Keratinocyte (primary cell): ENCODE data around the gene GCK. TPM values are rescaled to one million over a fixed set of nuclear protein-coding genes. Genes with fewer than 3 reads are reported as not detected.

Experiments
- DNase-seq: peaks from one replicate; pipeline ENCODE4 v3.0.0-alpha.2; 2011; ENCODE audit warnings: low read depth, missing footprints, low spot score
- FAIRE-seq: peaks from 2 replicates; lab custom pipeline; 2011; peaks lifted over from hg19 to GRCh38; lab: Jason Lieb, UNC
- H2AFZ ChIP-seq: 2 replicates; pipeline ENCODE4 v1.6.0; 2012; ENCODE audit warnings: low read length, control low read depth, inconsistent platforms; ENCODE audit not compliant: control insufficient read depth
- H3K27ac ChIP-seq: 2 replicates; pipeline ENCODE4 v1.5.1; 2011; ENCODE audit warnings: low read length; ENCODE audit not compliant: control insufficient read depth, insufficient read depth
- H3K27me3 ChIP-seq: 3 replicates; pipeline ENCODE4 v1.6.0; 2011; ENCODE audit warnings: low read length; ENCODE audit not compliant: control insufficient read depth, insufficient read depth; ENCODE audit errors: extremely low read depth
- H3K36me3 ChIP-seq, 2 experiments: 2 replicates in 1 of 2; 3 replicates in 1 of 2; pipeline ENCODE4 v1.5.1; 2011; ENCODE audit warnings: low read length in 2 of 2, mild to moderate bottlenecking in 1 of 2; ENCODE audit not compliant: control insufficient read depth in 2 of 2, insufficient read depth in 2 of 2; ENCODE audit errors: extremely low read depth in 1 of 2
- H3K4me1 ChIP-seq: 3 replicates; pipeline ENCODE4 v1.5.1; 2011; ENCODE audit warnings: low read length; ENCODE audit not compliant: control insufficient read depth, insufficient read depth; ENCODE audit errors: extremely low read depth
- H3K4me2 ChIP-seq: 3 replicates; pipeline ENCODE4 v1.6.0; 2011; ENCODE audit warnings: low read depth, low read length; ENCODE audit not compliant: control insufficient read depth, insufficient read depth; ENCODE audit errors: extremely low read depth
- H3K4me3 ChIP-seq, 3 experiments: fragments of 200-600 bp in 1 of 3; sonication (generic) in 1 of 3; 2 replicates in 2 of 3; 3 replicates in 1 of 3; pipeline ENCODE4 v1.5.1; 2011 to 2016; ENCODE audit warnings: low read length in 3 of 3, mild to moderate bottlenecking in 3 of 3, control low read depth in 2 of 3, inconsistent platforms in 1 of 3, low read depth in 1 of 3, mixed read lengths in 1 of 3, mixed run types in 1 of 3, moderate library complexity in 1 of 3; ENCODE audit not compliant: control insufficient read depth in 2 of 3, insufficient read depth in 2 of 3; ENCODE audit errors: extremely low read depth in 1 of 3
- H3K79me2 ChIP-seq: 2 replicates; pipeline ENCODE4 v1.6.0; 2012; ENCODE audit warnings: low read length; ENCODE audit not compliant: control insufficient read depth, insufficient read depth
- H3K9ac ChIP-seq: 3 replicates; pipeline ENCODE4 v1.6.0; 2011; ENCODE audit warnings: low read length; ENCODE audit not compliant: control insufficient read depth, insufficient read depth; ENCODE audit errors: extremely low read depth
- H3K9me1 ChIP-seq: 3 replicates; pipeline ENCODE4 v1.6.0; 2011; ENCODE audit warnings: low read length; ENCODE audit not compliant: control insufficient read depth, insufficient read depth; ENCODE audit errors: extremely low read depth
- H3K9me3 ChIP-seq: 2 replicates; pipeline ENCODE4 v1.5.1; 2012; ENCODE audit warnings: low read depth, low read length; ENCODE audit not compliant: control insufficient read depth
- H4K20me1 ChIP-seq: 3 replicates; pipeline ENCODE4 v1.6.0; 2011; ENCODE audit warnings: low read length; ENCODE audit not compliant: control insufficient read depth, insufficient read depth; ENCODE audit errors: extremely low read depth
- CTCF ChIP-seq, 3 experiments: IDR thresholded peaks in 1 of 3; conservative IDR thresholded peaks in 1 of 3; optimal IDR thresholded peaks in 1 of 3; 2 replicates in 2 of 3; 3 replicates in 1 of 3; pipeline versions ENCODE3 to v1.5.1; 2011; ENCODE audit warnings: low read length in 3 of 3, mild to moderate bottlenecking in 3 of 3, moderate library complexity in 2 of 3, control low read depth in 1 of 3, inconsistent platforms in 1 of 3; ENCODE audit not compliant: insufficient read depth in 2 of 3; ENCODE audit errors: extremely low read depth in 1 of 3
- EZH2 ChIP-seq: IDR thresholded peaks from one replicate; pipeline ENCODE4 v1.6.1; 2012; ENCODE audit warnings: inconsistent platforms, mild to moderate bottlenecking, low read length, moderate library complexity
- dilution Hi-C: fragments of 300-500 bp; cut with MboI; formaldehyde crosslinking; loops from one replicate; pipeline ENCODE4 v1.7.0; 2020; ENCODE audit warnings: low sequenced_read_pairs; ENCODE audit not compliant: extremely low pct_ligation_motif_present
- polyA plus RNA-seq, 5 experiments: library from polyadenylated mRNA; depleted of rRNA in 3 of 5; stranded (reverse) in 3 of 5; stranded (forward) in 1 of 5; unstranded in 1 of 5; fragments of >200 nt; gene quantifications; 1 replicate in 1 of 5; 2 replicates in 3 of 5; 3 replicates in 1 of 5; pipeline versions ENCODE4 v1.2.1 to v1.2.3, GENCODE V29; 2011 to 2012; ENCODE audit warnings: missing spikeins in 2 of 5, low read depth in 1 of 5, low replicate concordance in 1 of 5

GCK gene
- polyA plus RNA-seq, 1 donor (not counting 4 experiments of a cell fraction or from before 2014, with no cell fraction given): not detected

GRCh38 chr7:44220046-44220357 lies 30.8 kb upstream of the GCK start:
- no peak for DNase-seq
- Histone ChIP-seq H2AFZ (no peak overlapping the region), H3K4me3 (no peak overlapping the region), H3K27me3 (no peaks in the 10 kb centered on the region), H3K79me2 (no peaks in the 10 kb centered on the region), H3K9me1 (no peaks in the 10 kb centered on the region), H3K9me3 (no peaks in the 10 kb centered on the region), H3K27ac (no peak overlapping the region), H3K4me1 (peaks cover 9% of the 10 kb centered on the region), H4K20me1 (no peaks in the 10 kb centered on the region), H3K9ac (no peak overlapping the region), H3K4me2 (no peak overlapping the region), H3K36me3 (no peaks in the 10 kb centered on the region)
- no peak for FAIRE-seq
- TF ChIP-seq CTCF (optimal IDR thresholded peaks at IDR 0.05 in 1 of 3, IDR thresholded peaks at IDR 0.05 in 1 of 3, conservative IDR thresholded peaks at IDR 0.05 in 1 of 3; ENCODE audit: extremely low read depth in 1 of 3, insufficient read depth in 2 of 3, low read length in 3 of 3) (no peak), EZH2 (no peak)
- dilution Hi-C loops: no loop called here

GRCh38 chr7:44219371-44220045 lies 30.3 kb upstream of the GCK start:
- no peaks in the 10 kb centered on the region for H3K9me3 ChIP-seq
- no peak for DNase-seq
- no peak for FAIRE-seq

More at GRCh38 chr7:44219371-44220045, 30.3 kb upstream of the GCK start:
- H4K20me1 ChIP-seq: no peaks in the 10 kb centered on the region
- H3K27me3 ChIP-seq: no peaks in the 10 kb centered on the region
- no peaks in the 10 kb centered on the region for H3K79me2 ChIP-seq
- peaks cover 0 to under 1% of the 10 kb centered on the region in 2 experiments for H3K36me3 ChIP-seq
- dilution Hi-C loops: no loop called here
- no peak overlapping the region for H3K27ac ChIP-seq
- H3K4me2 ChIP-seq: no peak overlapping the region
- H3K9ac ChIP-seq: no peak overlapping the region
- no peak overlapping the region for H2AFZ ChIP-seq
- TF ChIP-seq EZH2 (no peak), CTCF (optimal IDR thresholded peaks at IDR 0.05 in 1 of 3, IDR thresholded peaks at IDR 0.05 in 1 of 3, conservative IDR thresholded peaks at IDR 0.05 in 1 of 3; ENCODE audit: extremely low read depth in 1 of 3, insufficient read depth in 2 of 3, low read length in 3 of 3) (no peak)
- H3K9me1 ChIP-seq: no peaks in the 10 kb centered on the region
- no peak overlapping the region for H3K4me3 ChIP-seq
- H3K4me1 ChIP-seq: peaks cover 4% of the 10 kb centered on the region
